COR-L47 (cell line): Measurements from ENCODE around the gene MOB2.
"Not testable (repeated sequence)": the region's sequence is repeated elsewhere in the genome, so short reads cannot be mapped to it uniquely, and the experiment has no call there.

ENCODE experiments used
- DNase-seq: peaks from one replicate; lab custom pipeline; 2025; lab: John Stamatoyannopoulos, UW

MOB2 gene

GRCh38 chr11:1517117-1518005 lies 30.8 kb upstream of the MOB2 start:
- DNase-seq: no peak

DNA sequence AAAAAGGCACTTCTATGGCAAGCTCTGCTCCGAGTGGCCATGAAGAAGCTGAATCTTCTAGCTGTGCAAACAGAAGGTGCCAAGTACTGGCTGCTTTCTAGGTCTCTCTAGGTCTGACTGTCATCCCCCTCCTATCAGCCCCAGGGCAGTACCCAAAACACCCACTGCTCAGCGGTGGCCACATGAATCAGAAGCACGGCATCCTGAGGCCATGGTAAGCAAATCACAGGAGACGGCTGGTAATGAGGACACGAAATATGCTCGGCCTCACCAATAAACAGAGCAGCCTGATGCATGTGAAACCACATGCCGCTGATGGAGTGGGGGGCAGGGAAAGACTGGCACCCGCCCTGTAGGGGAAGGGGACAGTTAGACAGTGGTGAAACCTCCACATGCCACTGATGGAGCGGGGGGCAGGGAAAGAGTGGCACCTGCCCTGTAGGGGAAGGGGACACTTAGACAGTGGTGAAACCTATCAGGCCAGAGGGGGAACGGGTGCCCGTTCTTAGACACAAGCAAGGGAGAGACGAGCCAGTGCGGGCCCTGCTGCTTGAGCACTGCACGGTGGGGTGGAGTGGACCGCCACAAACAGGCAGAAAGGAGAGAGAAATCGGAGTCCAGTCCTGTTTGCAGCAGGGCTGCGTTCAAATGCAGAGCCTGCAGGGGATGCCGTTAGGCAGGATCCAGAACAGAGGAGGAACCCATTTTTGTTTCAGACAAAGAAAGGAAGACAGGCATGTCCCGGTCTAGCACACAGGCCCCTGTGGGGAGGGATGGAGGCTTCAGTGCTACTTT lies 29.9 kb upstream of the MOB2 start:
- no peak for DNase-seq

- peak; percentile 62 for DNase-seq
Observed at GRCh38 chr11:1515082-1516060, 28.8 kb upstream of the MOB2 start.

DNA sequence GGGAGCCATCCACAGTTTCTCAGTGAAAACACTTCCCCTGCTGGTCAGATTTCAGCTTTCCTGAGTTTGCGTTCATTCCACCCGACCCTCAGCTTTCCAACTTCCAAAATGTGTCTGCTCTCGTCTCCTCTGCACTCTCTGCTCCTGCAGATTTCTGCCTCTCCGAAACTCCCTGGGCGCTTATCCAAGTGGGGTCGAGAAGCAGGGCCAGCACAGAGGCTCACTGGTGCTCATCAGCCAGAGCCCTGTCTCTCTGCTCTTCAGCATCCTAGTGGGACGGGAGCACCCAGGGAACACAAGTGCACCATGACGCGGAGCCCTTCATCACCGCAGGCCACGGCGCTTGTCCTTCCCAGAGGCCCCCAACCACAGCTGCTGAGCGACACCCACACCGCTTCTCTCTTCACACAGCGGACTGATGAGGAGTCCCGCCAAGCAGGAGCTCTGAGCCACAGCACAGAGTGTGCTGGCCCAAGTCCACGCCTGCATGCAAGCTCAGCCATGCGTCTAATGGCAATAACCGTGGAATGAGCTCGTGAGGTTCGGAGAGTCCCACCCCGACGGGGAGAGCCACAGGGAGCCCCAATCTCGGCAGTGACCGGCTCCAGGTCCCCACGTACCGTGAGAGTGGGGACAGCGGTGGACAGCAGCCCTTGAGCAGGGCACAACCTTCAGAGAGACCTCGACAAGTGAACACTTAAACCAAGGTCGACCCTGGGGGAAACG lies 27.9 kb upstream of the MOB2 start:
- no peak for DNase-seq

DNA sequence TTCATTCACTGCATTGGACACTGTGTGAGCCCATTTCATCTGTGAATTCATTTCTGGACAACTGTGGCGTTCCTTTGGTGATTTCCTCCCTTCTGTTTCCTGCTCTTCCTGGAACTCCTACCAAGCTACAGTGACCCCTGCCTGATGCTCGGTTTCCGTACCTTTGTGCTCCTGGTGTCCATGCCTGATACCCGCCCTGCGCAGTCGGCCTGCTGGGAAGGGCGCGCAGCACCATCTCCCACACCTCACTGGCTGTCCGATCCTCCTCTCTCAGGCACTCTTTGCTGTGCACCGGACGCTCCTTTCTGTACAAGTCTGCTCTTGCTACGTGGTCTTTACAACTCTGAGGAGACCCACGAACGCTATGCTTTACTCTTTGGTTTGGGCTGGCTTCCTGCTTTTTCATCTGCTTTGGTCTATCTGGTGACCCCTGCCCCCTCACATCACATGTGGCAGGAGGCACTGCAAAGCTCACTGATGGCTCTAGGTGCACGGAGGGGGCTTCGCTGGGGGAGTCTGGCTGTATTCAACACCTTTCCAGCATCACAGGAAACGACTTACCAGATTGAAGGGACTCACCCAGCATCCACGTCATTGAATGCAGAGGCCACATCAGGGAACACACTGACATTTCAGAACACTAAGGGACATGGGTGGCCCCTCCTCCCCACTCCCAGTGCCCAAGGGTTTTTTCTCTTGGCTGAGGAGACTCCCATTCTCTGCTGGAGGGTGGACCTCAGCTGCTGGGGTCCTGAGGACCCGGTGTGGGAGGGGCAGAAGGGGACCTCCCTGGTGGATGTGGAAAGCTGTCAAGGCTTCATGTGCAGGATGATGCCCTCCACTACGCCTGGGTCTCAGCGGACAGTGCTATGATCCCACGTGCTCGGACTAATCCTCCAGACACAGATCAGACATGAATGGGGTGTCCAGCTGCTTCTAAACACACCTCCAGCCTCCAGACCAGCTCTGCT lies 27.0 kb upstream of the MOB2 start:
- no peak for DNase-seq

GRCh38 chr11:1512531-1513258 lies 26.1 kb upstream of the MOB2 start:
- not testable (repeated sequence) for DNase-seq

GRCh38 chr11:1511937-1512496 lies 25.4 kb upstream of the MOB2 start:
- no peak for DNase-seq

GRCh38 chr11:1510928-1511327 lies 24.3 kb upstream of the MOB2 start:
- no peak for DNase-seq

- DNase-seq: not testable (repeated sequence)
Observed at GRCh38 chr11:1510351-1510750, 23.8 kb upstream of the MOB2 start.

- DNase-seq: no peak
Observed at GRCh38 chr11:1509626-1510255, 23.2 kb upstream of the MOB2 start.

DNA sequence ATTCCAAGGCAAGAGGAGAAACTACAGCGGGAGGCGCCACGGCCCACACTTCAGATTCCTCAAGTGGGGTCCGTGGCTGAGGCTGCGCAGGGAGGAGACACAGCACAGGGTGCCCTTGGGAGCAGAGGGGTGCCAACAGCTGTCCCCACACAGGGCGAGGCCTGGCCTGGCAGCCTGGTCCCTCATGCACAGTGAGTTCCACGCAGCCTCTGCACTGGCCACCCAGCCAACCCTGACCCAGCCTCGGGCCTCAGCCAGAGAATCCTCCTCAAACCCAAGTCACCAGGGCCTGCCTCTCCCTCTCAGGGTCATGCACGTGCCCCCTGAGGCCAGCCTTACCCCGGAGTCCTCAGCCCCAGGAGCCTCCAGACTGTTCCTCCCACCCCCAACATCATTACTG lies 22.4 kb upstream of the MOB2 start:
- DNase-seq: no peak

- no peak for DNase-seq
Observed at GRCh38 chr11:1508491-1508891, 21.9 kb upstream of the MOB2 start.

- no peak for DNase-seq
Observed at GRCh38 chr11:1507381-1508140, 21.0 kb upstream of the MOB2 start.

GRCh38 chr11:1506981-1507380 lies 20.4 kb upstream of the MOB2 start:
- no peak for DNase-seq

- DNase-seq: no peak
Observed at GRCh38 chr11:1505480-1505879, 18.9 kb upstream of the MOB2 start.

- DNase-seq: no peak
Observed at GRCh38 chr11:1504581-1505290, 18.2 kb upstream of the MOB2 start.

- no peak for DNase-seq
Observed at GRCh38 chr11:1504138-1504537, 17.6 kb upstream of the MOB2 start.
